Measurements from ENCODE around the gene FLT1.

GRCh38 chr13:28476919-28477708 is 17.8 kb downstream of the FLT1 start:
- TF ChIP-seq CTCF (IDR thresholded peaks at IDR 0.05) = no peak
- no peak for TF ChIP-seq POLR2A (IDR thresholded peaks at IDR 0.05)
